K562 (cell line): Measurements from ENCODE around the gene LRRTM2. TPM values are rescaled to one million over a fixed set of nuclear protein-coding genes. Genes with fewer than 3 reads are reported as not detected.

Source experiments
- GTF3C2 ChIP-seq: IDR thresholded peaks from 3 replicates; pipeline ENCODE4 v1.6.1; 2011; ENCODE audit warnings: borderline replicate concordance, mild to moderate bottlenecking, moderate library complexity; ENCODE audit not compliant: insufficient read length; ENCODE audit errors: extremely low read depth
- MXI1 ChIP-seq: IDR thresholded peaks from 2 replicates; pipeline ENCODE4 v1.6.1; 2011; ENCODE audit warnings: low read depth, mild to moderate bottlenecking, improper control_type of control experiment, low read length
- RCOR1 ChIP-seq, 2 experiments: IDR thresholded peaks; 2 replicates each; pipeline ENCODE4 v1.6.1; 2012; ENCODE audit warnings: low read depth in 2 of 2, low read length in 2 of 2, borderline replicate concordance in 1 of 2, improper control_type of control experiment in 1 of 2
- SMARCA5 ChIP-seq: fragments of 450-650 bp; IDR thresholded peaks from 2 replicates; pipeline ENCODE4 v1.6.1; 2016
- ZNF518B ChIP-seq: fragments of 250-450 bp; sonication (Bioruptor Pico); IDR thresholded peaks from 2 replicates; pipeline ENCODE4 v1.5.0; 2021; ENCODE audit warnings: mild to moderate bottlenecking, moderate library complexity
- ZNF740 ChIP-seq, 3 experiments: fragments of 200-800 bp in 1 of 3; sonication (Bioruptor generic) in 1 of 3; sonication (generic) in 1 of 3; formaldehyde crosslinking in 1 of 3; IDR thresholded peaks; 2 replicates each; pipeline versions ENCODE4 v1.6.1 to v1.8.0; 2016 to 2022; ENCODE audit warnings: mild to moderate bottlenecking in 2 of 3, missing compliant biosample characterization in 2 of 3, missing genetic modification characterization in 2 of 3, missing genetic modification reagents in 1 of 3
- polyA plus RNA-seq, 8 experiments: library from polyadenylated mRNA; depleted of rRNA in 4 of 8; stranded (reverse) in 5 of 8; unstranded in 3 of 8; fragments of >200 nt; fragmentation: Nextera tagmentation in 2 of 8; fragmentation: Illumina TruSeq in 1 of 8; extraction: Ambion mirVana in 2 of 8; extraction: Trizol in 1 of 8; gene quantifications; 2 replicates each; pipeline versions ENCODE4 v1.2.1 to v1.2.3, GENCODE V29; 2011 to 2014; ENCODE audit warnings: inconsistent platforms in 1 of 8, missing spikeins in 1 of 8
- total RNA-seq, 7 experiments: library from RNA; depleted of rRNA in 6 of 7; stranded (reverse); fragments of >200 nt in 6 of 7; fragmentation: Illumina TruSeq in 2 of 7; extraction: Trizol in 2 of 7; gene quantifications; 2 replicates each; pipeline versions ENCODE4 v1.2.1 to v1.2.3, GENCODE V29; 2011 to 2021; ENCODE audit warnings: low replicate concordance in 1 of 7

The LRRTM2 gene
- total and polyA plus RNA-seq, 9 of the 15 experiments (the other 6 are each of a cell fraction or from before 2014, with no cell fraction given), result under 0.01 to 0.07 (median 0.03) TPM; not detected in 4

- no peak for TF ChIP-seq GTF3C2
- no peak for TF ChIP-seq MXI1
- TF ChIP-seq ZNF740 (CRISPR knock-in tag; IDR thresholded peaks at IDR 0.05), result no peak
- no peak for TF ChIP-seq ZNF740 (tag; IDR thresholded peaks at IDR 0.05)
- no peak for TF ChIP-seq ZNF518B (CRISPR knock-in tag)
- TF ChIP-seq RCOR1 (IDR thresholded peaks at IDR 0.05; ENCODE audit: borderline replicate concordance in 1 of 2, low read depth in 2 of 2, low read length in 2 of 2), result no peak
- no peak for TF ChIP-seq SMARCA5
Observed at GRCh38 chr5:138884554-138884953, 9.4 kb upstream of the LRRTM2 start (continued).
